GOT3 (cell line): ENCODE results near the gene SLC4A9.
"Not testable (repeated sequence)": the region's sequence is repeated elsewhere in the genome, so short reads cannot be mapped to it uniquely, and the experiment has no call there.

Experiments
- DNase-seq: peaks from one replicate; lab custom pipeline; 2025; ENCODE audit warnings: mixed read lengths; lab: John Stamatoyannopoulos, UW

The SLC4A9 gene

DNA sequence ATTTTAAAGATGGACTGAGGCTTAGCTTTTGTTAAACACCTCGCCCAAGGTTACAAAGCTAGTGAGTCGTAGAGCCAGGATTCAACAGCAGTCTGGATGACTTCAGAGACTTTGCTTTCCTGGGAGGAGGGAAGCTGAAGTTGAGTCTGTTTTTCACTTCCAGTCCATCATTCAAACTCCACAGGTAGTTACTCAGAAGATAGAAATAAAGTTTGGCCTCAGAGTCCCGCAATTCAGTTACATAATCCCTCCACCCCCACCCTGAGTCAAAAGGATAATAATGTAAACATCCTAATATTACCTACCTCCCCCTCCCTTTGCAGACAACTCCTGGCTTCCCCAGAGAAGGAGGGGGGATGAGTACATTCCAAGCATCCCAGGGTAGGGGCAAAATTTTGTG, 21.7 kb upstream of the SLC4A9 start:
- no peak for DNase-seq

DNA sequence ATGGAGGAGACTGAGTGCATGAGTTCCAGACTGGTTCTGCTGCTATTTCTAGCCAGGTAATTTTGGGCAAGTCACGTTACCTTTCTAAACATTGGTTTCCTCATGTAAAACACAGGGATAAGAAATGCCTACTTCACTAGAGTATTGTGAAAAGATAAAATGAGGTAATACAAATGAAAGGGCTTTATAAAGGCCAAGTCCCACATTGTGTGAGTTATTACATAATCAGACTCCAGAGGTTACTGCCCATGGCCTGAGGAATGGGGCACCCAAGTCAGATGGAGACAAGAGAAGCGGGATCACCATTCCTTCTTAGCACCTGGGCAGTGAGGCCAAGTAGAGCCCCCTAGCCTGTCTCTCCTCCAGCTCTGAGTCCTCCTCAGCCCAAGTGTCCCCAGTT, 21.1 kb upstream of the SLC4A9 start:
- DNase-seq: no peak

DNA sequence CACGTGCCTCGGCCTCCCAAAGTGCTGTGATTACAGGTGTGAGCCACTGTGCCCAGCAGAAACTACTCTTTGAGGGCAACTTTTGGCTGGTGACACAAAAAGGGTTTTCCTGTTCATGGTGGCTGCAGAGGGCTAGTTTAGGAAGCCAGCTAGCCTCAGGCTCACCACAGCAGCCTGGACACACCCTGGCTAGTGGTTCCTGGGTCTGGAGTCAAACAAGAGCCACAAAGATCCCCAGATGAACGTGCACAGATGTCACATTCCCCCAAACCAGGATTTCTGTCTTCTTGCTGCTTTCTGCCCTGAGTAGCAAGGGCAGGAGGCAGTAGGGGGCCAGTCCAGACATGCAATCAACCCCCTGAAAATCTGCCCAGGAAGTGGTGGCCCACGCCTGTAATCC, 20.4 kb upstream of the SLC4A9 start:
- no peak for DNase-seq

DNA sequence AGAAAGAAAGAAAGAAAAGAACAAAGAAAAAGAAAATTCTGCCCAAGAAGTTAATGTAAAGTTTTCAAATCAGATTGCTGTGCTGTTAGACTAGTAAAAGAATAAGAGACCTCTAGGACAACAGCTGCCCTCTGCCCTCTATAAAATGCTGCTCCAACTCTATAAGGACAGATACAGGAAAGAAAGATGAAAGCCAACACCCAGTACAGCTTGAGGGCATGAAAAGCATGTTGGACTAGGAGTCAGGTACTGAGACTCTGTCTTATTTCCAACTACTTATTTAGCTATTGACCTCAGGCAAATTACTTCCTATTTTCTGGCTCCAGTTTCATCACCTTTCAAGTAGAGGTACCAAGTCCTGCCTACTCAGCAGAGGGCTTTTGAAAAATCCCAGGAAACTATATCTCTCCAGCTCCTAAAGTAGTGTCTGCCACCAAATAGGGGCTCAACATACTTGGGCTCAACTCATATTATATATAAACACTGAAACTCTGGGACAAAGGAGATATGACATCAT, 19.3 kb upstream of the SLC4A9 start:
- no peak for DNase-seq

DNA sequence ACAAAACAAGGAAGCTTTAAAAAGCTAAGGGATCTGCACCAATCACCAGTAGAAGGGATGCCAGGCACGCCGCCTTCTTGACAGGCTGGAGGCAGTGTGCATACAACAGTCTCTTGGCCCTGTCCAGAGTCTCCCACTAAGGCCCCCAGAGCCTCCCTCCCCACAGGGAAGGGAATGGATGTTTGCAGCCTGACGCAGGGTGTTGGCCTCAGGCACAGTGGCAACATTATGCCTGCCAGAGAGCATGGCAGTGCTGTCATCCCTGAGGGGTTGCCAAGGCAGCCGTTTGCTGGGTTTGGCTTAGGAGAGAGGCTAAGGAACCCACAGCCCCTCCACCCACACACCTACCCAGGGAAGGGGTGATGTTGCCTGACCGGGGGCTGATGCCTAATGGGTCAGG, 18.4 kb upstream of the SLC4A9 start:
- DNase-seq: no peak

DNA sequence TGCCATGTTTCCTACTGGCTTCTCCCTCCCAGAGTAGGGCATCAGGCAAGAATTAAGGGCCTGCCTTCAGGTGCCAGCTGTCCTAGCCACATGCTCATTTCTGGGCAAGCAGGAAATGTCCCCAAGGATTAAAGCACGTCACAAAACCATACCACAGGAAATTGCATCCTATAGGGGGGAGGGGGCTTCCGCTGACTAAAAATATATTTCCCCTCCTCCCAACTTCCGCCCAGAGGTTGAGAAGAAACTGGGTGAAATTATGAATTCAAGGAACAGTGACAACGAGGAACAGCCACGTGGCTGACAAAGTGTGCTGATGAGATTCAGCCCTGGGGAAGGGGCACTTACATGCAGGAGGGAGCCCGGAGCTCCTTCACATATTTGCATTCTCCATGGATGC, 17.7 kb upstream of the SLC4A9 start:
- DNase-seq: no peak

DNA sequence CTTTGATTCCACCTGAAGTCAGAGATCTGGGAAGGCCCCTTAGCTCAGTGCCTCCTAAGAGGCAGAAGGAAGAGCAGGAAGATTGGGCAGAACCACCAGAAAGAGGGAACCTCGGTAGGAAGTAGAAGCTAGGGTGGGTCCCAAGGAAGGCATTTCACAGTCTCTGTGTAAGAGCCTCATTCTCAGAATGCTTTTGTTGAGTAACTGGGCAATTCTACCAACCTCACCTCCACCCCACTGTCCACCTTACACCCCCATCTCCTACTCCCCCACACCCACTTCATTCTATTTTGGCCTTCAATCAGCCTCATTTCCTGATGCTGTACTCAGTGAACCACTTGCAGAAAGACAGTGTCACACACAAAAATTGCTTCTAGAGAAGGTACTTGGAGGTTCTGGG, 17.1 kb upstream of the SLC4A9 start:
- no peak for DNase-seq

DNA sequence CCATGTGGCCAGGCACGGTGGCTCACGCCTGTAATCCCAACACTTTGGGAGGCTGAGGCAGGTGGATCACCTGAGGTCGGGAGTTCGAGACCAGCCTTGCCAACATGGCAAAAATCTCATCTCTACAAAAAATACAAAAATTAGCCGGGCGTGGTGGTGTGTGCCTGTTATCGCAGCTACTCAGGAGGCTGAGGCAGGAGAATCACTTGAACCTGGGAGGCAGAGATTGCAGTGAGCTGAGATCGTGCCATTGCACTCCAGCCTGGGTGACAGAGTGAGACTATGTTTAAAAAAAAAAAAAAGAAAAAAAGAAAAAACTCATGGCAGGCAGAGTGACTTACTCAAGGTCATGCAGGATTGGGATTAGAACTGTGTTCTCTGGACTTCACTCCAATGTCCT, 16.1 kb upstream of the SLC4A9 start:
- not testable (repeated sequence) for DNase-seq

DNA sequence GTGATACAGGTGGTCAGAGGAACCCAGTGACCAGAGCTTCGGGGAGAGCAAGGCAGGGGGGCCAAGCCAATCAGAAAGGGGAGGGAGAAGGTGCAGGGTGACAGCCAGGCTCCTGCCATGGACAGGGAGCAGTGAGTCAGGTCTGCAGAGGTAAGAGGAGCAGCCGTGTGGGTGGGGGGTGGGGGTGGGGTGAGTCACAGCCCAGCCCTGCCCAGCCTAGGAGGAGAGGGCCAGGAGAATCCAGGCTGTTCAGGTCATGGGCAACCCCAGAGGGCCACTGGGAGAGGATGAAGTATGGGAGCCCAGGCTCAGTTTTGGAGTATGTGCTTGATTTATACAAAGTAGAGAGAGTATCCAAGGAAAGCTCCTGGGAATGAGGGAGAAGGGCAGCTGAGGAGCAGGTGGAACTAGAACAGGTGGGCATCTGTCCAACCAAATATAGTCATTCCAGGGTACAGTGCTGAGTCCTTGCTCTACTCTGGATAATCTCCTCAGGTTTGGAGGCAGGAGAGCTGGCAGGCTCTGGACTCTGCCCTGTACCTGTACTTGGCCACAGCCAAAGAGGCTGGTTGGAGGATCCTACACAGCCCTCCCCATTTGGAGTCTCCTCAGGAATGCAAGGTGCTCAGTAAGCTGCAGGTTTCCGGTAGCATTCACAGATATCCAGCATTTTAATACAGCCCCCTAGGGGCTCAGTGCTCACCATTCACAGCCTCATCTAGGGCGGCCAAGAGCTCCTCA, 15.1 kb upstream of the SLC4A9 start:
- DNase-seq: no peak

DNA sequence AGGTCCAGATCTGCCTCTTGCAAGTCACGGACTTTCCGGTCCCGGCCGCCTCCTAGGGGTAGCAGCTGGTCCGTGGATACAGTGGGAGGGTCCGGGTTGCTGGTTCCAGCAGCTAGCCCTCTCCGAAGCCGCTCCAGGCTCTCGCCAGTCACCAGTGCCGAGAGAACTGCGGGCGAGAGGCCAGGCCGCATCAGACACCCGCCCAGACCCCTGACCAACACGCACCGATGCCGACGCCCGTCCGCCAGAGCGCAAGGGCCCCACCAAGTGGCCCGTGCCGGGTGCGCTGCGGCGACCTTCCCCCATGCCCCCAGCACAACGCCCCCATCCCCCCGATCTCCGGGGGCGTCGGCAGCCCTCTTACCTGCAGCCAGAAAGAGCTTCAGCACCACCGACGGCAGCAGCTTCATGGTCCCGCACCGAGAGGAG, 14.1 kb upstream of the SLC4A9 start:
- DNase-seq: peak; percentile 55

DNA sequence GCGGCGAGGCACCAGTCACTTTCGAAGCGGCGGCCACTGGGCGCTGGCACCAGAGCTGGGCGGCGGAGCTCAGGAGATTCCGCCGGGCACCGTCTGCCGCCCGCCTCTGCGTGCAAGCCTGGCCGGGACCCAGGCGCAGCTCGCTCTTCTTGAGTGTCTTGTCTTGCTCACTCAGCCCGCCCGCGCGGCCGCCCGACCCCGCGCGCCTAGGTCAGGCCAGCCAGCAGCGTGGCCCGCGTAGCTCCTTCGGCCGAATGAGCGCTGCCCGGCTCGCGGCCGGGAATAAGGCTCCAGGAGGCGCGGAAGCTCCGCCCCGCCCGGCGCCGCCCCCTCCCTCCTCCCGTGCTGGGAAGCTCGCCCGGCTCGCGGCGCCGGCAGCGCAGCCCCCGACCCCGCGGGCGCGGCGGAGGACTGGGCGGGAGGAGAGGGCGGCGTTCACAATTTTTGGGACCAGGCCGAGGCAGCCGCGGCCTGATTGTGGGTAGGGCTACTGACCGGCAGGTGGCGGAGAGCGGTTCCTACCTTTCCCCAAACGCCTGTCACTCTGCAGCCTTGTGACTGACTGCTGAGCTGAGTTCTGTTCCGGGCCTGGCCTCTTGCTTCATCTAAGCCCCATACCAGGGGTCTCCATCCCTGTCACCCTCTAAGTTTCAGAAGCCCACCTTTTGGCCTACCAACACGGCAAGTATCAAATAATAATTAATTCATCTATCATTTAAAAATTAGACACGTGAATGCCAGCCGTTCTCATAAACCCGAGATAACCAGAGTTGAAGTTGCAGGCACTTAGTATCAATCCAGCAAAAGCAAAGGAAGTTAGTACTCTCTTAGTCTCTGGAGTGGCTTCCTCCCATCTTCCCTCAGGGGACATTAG, 13.4 kb upstream of the SLC4A9 start, which contains the start of gene HBEGF:
Gene HBEGF (minus strand): TSS at position 256 of the 874 bp plus-strand sequence. CDS start 275 bp downstream, outside the sequence.
- DNase-seq: peak; percentile 55

DNA sequence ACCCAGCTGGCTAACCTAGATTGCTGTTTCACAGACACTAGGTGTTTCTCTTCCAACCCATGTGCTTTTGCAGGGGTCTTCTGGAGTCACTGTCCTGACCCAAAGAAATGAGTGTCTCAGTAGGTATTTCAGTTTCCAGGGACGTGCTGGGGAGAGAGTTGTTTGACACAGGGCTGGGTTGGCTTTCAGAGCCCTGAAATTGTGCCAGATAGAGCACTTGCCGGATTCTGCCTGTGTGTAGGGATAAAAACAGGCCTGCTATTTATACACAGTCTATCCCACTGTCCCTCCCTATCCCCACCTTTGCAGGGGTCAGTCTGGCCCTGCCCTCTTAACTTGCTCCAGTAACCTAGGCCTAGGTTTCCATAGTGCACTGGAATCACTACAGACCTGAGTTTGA, 12.6 kb upstream of the SLC4A9 start:
- no peak for DNase-seq

DNA sequence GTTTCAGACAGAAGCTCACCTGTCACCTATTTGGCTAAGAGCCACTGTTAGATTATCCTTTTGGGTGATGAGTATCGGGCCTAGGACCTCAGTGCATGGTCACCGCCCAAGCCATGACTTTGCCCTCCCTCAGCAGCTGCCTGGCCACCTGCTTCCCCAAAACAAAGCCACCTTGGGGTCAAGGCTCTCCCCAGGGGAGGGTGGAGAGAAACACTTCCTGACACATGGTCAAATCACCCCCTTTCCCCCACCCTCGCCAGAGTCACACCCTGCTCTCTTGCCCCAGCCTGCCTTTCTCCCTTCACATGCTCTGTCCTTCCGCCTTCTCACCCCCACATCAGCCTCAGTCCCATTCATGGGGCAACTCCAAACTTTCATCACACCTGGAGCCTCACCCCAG, 11.9 kb upstream of the SLC4A9 start:
- no peak for DNase-seq

DNA sequence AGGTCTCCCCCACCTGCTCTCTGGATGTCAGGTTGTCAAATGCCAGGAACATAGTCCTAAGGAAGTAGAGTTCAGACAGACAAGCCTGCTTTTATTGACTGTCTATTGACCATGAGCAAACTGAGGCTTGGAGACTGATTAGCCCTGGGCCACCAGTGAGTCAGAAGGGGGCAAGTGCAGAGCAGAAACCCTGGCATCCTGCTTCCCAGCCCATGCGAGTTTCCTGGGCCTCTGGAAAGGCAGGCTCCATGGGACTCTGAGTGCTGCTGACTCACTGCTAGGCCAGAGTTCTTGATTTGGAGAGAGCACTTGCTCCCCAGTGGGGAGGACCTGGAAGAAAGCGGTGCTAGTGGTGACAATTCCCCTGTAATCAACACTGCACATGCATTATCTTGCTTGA, 10.8 kb upstream of the SLC4A9 start:
- no peak for DNase-seq

DNA sequence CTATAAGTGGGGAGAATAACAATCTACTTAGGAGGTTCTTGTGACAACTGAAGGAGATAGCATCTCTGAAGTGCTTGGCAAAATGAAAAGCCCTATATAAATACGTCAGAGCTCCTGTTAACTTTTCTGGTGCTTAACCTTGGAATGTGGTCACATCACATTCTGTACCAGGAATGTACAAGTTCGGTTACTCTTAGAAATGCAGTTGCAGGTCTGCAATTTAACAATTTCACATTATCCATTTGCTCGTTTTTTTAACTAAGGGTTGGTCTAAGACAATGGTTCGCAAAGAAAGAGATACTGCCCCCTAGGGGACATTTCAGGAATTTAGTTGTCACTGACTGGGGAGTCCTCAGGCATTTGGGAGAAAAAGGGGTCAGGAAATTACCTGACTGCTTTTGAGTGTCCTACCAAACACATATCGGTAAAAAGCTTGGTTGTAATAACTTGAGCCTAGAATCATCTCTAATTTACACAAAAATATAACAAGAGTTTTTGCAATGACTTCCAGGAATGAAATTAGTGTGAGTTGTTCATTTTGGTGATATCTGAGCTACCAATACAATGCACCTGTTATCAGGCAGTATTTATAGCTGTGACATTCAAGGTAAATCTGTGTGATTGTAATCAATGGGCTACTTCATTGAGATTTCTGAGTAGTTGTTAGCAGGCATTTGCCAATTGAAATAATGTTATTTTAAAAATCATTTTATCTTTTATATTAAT, 8.2 kb upstream of the SLC4A9 start:
- DNase-seq: peak; percentile 14

DNA sequence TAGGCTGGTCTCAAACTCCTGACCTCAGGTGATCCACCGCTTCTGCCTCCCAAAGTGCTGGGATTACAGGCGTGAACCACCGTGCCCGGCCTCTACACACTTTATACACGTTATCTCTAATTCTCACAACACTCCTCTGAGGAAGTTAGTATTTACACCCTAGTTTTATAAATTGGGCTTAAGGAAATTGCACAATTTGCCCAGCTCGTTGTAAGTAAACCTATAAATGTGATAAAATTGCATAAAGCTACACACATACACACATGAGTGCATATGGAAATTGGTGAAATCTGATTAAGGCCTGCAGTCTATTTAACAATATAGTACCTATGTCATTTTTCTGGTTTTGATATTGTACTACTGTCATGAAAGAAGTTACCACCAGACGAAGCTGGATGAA, 4.4 kb upstream of the SLC4A9 start:
- no peak for DNase-seq

DNA sequence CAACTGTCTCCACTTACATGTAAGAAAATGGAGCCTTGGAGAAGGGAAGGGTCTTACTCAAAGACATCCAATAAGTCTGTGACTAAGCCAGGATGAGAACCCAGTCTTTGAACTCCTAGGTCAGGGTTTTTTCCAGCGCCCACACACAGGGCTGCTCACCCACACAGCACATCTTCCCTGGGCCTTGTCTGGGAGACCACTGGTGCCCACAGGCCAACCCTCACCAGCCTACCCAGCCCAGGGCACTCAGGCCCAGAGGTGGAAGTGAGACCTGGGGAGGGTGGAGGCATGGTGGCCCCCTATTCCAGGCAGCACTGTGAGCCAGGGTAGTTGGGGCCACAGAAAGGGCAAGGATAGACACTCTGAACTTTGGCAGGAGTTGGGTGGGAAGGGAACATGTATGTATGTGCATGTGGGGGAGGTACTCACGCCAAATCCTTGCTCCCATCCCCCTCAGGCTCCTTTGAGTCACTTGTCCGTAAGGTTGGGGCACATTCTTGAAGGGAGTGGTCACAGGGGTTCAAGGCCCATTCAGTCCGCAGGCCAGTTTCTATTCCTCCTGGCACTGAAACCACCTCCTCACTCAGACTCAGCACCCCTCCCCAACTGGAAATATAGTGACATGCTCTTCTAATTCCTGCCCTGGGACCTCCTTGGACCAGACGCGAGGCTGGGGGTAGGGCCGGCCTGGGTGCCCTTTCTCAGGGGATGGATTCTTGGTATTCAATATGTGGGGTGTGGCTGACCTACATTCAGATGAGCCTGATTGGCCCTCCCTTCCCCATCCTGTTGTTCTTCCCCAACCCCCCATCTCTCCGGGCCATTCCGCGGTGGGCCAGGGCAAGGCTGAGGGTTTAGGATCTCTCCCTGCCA, 2.9 kb upstream of the SLC4A9 start:
- no peak for DNase-seq

DNA sequence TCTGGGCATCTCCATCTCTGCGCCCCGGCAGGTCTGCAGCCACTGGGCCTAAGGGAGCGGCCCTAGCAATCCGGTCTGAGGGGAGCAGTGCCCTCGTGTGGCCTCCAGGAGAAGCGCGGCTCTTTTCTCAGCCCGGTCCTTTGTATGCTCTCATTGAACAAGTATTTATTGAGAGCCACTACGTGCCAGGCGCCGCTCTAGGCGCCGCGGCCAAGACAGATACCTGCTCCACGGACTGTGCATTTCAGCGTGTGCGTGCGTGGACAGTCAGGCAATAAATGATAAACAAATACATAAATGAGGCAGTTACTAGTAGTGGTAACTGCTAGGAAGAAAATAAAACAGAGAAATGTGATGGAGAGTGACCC, 2.3 kb upstream of the SLC4A9 start:
- peak; percentile 71 for DNase-seq

DNA sequence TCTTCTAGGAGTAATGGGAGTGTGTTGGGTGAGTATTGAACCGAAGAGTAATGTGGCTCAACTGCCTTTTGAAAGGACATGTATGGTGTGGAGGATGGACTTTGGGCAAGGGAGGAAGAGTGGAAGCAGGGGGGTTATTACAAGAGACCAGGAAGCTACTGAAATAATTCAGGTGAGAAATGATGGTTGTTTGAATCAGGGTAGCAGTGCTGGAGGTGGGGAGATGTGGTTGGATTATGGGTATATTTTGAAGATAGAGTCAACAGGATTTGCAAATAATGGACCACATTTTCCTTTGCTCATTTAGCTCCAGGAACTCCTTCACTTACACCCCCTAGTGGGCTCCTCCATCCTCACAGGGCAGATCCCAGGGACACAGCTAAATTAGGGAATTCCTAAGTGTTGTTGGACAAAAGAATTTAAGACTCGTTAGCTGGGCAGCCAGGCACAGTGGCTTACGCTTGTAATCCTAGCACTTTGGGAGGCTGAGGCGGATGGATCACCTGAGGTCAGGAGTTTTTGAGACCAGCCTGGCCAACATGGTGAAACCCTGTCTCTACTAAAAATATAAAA, 1.2 kb upstream of the SLC4A9 start:
- no peak for DNase-seq

DNA sequence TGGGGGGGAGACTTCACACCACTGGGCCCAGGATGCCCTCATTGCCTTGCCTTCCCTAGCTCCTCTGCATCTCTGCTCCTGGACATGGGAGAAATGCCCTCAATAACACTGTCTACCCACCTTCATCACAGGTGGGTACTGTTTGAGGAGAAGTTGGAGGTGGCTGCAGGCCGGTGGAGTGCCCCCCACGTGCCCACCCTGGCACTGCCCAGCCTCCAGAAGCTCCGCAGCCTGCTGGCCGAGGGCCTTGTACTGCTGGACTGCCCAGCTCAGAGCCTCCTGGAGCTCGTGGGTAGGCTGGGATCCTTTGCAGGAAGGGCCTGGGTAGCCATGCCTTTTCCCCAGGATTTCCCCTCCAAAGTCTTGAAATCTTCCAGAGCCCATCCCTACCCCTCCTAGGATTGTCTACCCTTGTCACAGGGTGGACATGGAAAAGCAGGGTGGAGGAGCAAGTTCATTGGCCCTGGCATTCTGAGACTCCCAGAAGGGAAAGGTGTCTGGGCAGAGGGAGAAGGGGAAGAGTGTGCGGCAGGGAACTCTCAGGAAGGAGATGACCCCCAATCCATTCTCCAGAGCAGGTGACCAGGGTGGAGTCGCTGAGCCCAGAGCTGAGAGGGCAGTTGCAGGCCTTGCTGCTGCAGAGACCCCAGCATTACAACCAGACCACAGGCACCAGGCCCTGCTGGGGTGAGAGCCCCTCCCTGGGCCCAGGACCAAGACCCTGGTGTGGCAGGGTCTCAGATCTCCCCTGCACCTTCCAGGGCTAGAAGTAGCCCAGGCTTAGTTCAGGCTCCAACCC, 886 bp downstream of the SLC4A9 start:
- DNase-seq: no peak
